GM10266 (cell line): ENCODE results near the gene TWNK.

Source experiments
- DNase-seq: peaks from one replicate; pipeline ENCODE4 v3.0.0; 2012; ENCODE audit errors: extremely low spot score
- TF ChIP-seq, protein P1 (sequence below): IDR thresholded peaks from 2 replicates; pipeline ENCODE4 v1.5.1; 2012; ENCODE audit warnings: mild to moderate bottlenecking, low read depth; ENCODE audit not compliant: control insufficient read depth, insufficient read depth; ENCODE audit errors: missing control alignments

Gene TWNK

DNA sequence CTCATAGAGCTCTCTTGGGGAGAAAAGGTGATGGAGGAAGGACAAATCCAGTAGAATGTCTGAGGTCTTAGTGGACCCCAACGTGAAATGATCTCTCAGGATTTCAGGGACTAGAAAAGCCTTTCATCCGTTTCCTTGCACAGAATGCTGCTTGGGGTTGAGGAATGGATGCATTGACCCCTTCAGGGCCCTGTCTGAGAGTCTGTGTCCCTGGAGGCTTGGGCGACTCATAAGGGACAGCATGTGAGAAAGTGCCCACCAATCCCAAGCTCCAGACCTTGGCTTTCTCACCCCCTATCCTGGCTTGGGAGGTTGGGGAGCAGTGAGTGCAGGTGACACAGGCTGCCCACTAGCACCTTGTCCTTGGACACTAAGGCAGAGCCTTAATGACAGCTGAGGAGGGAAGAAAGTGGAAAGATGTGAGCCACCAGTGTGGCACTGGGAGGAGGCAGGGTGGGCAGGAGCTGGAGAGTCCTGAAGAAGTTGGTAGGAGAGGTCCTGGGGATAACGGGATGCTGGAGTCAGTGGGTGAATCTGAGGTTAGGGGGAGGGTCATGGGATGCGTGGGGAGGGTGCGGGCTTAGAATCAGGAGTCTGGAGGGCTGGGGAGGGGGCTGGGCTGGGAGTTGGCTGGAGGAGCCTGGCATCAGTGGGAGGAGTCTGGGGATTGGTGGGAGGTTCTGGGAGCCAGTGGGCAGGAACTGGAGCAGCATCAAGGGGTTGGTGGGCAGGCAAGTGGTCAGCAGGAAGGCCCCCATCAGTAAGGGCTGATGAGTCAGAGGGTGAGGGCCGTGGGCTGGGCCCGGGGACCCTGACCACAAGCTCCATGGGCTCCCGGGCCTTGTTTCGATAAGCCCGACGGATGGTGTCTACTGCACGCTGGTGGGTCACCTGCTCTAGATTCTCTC is 20.8 kb downstream of the TWNK start:
- DNase-seq, result no peak
- TF ChIP-seq, protein P1, sequence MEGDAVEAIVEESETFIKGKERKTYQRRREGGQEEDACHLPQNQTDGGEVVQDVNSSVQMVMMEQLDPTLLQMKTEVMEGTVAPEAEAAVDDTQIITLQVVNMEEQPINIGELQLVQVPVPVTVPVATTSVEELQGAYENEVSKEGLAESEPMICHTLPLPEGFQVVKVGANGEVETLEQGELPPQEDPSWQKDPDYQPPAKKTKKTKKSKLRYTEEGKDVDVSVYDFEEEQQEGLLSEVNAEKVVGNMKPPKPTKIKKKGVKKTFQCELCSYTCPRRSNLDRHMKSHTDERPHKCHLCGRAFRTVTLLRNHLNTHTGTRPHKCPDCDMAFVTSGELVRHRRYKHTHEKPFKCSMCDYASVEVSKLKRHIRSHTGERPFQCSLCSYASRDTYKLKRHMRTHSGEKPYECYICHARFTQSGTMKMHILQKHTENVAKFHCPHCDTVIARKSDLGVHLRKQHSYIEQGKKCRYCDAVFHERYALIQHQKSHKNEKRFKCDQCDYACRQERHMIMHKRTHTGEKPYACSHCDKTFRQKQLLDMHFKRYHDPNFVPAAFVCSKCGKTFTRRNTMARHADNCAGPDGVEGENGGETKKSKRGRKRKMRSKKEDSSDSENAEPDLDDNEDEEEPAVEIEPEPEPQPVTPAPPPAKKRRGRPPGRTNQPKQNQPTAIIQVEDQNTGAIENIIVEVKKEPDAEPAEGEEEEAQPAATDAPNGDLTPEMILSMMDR, result no peak

DNA sequence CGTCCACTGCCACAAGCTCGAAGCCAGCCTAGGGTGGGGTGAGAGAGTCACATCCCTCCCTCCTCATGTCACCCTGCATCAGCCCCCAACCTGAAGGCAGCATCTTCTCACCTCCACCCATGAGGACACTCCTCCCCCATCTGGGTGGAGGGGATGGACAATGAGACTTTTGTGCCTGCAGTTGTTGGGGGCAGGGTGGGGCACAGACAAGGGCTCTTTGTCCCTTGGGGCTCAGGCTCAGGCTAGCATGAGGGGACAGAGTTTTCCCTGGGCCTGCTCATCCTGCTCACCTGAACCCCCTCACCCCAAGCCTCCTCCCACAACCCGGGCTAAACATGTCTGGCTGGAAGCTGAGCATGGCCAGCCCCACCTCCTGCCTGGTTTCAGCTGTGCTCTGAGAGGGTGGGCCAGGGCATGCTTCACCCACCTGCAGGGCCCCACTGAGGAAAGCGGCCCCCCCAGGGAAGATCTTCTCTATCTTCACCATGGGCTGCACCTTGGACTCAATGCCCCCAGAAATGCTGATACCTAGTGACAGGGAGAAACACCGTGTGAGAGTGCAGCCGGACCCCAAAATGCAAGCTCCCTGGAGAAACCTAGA is 21.6 kb downstream of the TWNK start:
- DNase-seq, result no peak
- TF ChIP-seq, protein P1, result no peak

DNA sequence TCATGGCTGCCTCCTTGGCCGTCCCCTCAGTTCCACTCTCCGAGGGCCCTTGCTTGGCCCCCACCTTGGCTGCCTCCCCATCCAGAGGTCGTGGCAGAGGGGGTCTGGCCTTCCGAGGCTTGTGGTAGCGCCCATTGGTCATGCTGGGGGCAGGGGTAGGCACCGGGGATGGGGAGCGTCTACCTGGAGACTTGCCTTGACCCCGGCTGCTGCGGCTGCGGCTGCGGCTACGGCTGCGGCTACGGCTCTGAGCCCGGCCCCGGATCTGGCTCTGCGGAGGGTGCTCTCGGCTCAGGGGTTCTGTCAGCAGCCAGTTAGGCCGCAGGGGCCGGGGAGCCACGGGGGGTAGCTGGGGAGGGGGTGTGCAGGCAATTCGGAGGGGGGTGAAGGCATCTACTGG is 23.0 kb downstream of the TWNK start:
- DNase-seq, result no peak

DNA sequence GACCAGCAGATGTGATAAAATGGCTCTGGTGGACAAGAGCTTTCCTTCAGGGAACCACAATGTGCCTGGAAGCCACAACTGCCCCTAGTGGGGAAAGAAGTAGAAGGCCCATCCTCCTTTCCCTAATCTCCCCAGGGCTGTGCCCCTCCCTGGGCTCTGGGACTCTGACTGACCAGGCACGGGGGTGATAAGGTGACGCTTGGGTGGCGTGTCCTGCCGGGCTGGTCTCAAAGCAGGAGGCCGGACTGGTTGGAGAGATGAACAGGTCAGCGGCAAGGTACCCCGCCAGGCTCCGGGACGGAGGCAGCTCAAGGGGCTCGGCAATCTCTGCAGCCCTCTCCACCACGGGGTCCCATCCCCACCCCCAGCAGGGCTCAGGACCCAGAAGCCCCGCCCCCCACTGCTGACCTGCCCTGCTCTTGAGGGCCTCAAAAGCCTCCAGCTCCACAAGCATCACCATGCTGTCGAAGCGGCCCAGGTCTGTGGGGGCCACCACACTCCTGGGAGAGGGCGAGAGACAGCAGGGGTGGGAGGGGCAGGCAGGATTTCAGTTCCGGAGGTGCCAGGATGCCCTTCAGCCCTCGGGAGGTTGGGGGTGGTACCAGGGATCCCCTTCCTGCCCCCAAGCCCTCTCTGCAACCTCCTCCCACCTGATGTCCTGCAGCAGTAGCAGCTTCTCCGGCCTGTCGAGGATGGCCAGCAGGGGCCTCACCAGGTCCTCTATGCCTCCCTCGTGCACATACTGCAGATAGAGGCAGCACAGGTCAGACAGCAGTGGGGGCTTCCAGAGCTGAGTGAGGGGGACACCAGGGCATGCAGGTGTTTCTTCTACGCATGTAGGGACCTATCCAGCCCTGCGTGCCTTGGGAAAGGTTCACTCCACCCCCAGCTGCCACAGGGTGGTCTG is 24.4 kb downstream of the TWNK start:
- no peak for DNase-seq
- TF ChIP-seq, protein P1, result no peak

More for the DNA sequence above, 23.0 kb downstream of the TWNK start:
- TF ChIP-seq, protein P1, result no peak

DNA sequence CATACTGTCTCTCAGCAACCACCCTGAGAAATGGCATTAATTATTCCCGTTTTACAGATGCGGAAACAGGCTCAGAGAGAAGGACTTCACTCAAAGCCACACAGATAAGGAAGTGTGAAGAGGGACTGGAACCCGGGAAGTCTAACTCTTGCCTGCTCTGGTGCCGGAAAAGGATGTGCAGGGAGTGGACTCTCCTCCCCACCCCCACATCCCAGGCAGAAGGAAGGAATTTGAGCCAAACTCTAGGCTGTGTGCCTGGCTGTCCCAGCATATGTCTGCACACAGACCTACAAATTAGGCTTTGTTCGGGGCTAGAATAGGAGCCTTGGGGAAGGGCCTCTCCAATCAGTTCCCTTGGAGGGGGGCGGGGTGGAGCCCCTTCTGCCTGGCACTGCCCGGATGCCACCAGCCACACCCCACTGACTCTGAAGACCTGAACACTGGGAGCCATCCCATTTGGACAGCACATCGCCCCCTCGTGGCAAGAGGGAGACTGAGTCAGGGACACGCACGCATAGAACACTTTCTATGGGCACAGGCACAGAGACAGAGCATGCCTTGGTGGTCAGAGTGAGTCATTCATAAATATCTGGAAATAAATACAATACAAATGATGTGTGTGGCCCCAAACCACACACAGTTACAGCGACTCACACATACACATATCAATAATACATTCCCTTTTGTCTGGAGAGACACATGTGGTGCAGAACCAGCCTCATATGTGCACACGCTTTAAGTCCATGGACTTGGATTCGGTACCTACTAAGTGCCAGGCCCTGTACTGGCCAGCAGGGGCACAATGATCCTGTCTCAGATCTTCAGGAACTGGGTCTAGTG is 25.4 kb downstream of the TWNK start:
- peak; percentile 87 for DNase-seq
- TF ChIP-seq, protein P1, result peak; percentile 92

DNA sequence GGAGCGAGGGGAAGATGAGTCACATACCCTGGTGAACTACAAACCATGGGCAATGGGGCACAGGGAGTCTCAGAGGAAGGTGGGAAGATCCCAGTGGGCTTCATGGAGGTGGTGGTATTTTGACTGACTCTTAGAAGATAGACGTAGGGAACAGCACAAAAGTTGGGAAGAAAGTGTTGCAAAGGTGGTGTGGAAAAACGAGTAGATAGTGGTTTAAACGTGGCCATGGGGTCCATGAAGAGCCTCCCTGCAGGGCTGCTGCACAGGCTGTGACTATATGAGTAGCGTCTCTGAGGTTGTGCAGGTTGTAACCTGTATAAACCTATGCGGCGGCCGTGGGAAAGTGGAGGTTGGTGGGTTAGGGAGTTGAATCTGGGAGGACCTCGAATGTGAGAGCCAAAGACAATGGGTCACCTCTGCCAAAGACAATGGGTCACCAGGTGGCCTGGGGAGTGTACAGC is 26.1 kb downstream of the TWNK start:
- TF ChIP-seq, protein P1, result no peak
- DNase-seq, result no peak
